ENCODE measurements around the gene CDC42SE2.
"Not testable (repeated sequence)": the region's sequence is repeated elsewhere in the genome, so short reads cannot be mapped to it uniquely, and the experiment has no call there.

The CDC42SE2 gene

DNA sequence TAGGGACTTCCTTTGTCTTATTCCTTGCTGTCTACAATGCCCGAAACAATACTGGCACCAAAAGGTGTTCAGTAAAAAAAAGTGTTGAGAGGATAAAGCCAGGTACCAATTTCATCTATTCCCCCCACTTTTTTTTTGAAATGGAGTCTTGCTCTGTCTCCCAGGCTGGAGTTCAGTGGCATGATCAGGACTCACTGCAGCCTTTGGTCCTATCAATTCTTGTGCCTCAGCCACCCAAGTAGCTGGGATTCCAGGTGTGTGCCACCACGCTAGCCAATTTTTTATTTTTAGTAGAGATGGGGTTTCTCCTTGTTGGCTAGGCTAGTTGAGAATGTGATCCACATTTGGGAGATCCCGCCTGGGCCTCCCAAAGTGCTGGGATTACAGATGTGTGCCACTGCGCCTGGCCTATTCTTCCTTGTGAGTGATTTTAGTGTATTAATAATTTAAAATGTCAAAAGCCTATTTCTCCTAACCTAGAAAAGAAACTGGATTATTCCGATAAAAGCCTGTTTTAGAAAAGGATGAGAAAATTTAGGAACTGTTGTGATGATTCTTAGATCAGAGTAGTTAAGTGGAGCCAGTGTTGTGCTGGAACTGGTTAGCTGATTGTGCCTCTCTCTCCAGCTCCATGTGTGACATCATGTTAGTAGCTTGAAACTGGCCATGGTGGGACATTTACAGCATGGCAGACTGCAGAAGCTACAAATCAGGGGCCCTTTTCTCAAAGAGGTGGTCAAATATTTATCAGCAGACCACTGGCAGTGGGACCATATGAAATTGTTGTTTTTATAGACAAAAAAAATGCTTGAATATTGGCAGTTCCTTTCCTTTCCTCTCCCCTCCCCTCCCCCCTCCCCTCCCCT is 14.3 kb downstream of the CDC42SE2 start:
- no peak for DNase-seq (ENCODE audit: low read depth, low spot score)

DNA sequence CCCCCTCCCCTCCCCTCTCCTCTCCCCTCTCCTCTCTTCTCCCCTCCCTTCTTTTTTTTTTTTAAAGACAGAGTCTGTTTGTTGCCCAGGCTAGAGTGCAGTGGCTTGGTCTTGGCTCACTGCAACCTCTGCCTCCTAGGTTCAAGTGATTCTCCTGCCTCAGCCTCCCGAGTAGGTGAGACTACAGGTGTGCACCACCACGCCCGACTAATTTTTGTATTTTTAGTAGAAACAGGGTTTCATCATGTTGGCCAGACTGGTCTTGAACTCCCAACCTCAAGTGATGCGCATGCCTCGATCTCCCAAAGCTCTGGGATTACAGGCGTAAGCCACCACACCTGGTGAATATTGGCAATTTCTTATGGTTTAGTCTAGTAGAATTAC is 14.9 kb downstream of the CDC42SE2 start:
- DNase-seq (ENCODE audit: low read depth, low spot score) = not testable (repeated sequence)

DNA sequence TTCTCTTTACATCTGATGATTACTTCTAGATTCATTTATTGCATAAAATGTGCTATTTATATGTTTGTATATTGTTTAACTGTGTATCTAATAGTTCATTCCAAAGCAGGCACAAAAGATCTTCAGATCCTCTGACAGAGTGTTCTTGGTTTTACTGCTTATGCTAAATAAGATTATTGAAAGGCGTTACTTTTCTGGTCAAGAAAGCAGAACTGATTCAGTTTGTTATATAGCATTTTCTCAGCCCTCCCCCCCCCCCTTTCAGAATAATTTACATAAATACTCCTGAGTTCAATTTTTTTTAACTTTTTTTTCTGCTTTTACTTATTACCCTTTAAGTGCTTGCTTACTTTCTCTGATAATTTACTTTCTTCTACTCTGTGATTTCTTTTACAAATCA is 15.4 kb downstream of the CDC42SE2 start:
- no peak for DNase-seq (ENCODE audit: low read depth, low spot score)

DNA sequence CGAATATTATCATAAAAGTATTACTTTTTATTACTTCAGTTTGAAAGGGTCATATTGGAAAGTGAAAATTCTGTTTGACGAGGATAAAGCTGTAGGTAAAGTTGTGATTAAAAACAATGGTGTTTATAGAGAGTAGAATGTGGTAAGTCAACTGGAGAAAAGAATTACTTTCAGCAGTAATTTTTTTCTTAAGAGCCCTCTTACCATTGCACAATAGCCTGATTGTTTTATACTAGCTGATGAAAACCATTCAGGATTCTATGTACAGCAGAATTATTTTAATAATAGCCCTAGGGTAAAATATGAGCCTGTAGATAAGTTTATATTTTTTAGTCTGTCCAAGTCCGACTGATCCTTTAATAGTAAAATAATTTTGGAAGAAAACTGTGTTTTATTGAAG is 16.6 kb downstream of the CDC42SE2 start:
- DNase-seq (ENCODE audit: low read depth, low spot score) = no peak

DNA sequence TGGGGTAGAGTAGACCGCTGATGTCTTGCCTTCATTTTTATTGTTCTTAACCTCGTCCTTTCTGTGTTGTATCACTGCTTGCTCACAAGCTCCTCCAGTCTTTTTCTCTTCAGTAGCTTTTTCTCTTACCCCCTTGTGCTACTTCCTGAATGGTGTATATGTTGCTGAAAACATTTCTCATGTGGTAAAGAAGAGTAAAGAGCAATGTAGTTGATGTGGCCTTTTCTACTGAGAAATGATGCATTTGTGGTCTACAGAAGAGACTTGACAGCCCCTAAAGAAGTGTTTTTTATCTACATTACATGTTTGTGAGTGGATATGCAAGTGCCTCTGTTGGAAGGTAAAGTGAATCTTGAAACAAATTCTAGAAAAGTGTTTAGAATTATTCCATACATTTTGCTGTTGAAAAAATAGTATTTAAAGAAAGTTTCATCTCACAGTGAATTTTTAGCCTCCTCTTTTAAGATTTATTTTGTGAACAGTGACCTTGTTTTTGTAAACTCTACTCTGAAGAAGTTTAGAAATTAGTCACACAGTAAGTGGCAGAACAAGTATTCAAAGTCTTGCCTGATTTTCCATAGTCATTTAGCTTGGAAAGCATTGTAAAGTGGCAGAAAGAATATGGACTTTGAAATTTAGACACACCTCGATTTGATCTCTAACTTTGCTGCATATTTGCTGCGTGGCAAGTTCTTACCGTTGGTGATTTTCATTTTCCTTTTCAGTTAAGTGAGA is 17.4 kb downstream of the CDC42SE2 start:
- no peak for DNase-seq (ENCODE audit: low read depth, low spot score)

DNA sequence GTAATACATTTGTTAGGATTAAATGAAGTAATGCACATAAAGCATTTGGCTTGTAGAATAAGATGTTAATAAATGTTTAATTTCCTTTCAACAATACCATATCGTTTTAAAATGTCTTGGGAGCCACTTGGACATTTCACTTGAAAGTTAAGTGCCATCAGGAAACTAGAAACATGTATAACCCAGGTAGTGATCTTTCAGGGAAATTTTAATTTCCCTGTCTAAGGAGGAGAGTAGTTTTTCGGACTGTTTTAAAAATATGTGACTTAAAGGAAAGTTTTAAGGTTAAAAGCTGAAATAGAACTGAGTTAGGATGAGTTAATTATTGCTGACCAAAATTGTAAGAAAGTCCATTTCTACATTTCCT is 18.0 kb downstream of the CDC42SE2 start:
- no peak for DNase-seq (ENCODE audit: low read depth, low spot score)

DNA sequence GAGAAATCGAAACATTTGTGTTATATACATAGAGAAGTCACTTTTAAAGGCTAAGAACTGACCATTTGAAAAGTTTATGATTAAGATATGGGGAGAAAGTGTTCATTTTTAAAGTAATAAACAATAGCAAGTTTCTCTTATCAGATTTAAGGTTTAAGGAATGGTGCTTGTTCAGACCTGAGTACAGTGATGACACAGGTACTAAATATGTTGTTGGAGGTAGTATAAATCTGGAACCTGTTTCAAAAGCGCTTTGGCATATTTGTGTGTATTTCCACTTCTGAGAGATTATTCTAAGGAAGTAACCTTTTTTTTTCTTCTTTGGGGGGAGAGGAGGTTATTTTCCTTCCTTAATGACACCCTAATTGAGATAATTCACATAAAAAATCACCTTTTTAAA is 18.4 kb downstream of the CDC42SE2 start:
- no peak for DNase-seq (ENCODE audit: low read depth, low spot score)

DNA sequence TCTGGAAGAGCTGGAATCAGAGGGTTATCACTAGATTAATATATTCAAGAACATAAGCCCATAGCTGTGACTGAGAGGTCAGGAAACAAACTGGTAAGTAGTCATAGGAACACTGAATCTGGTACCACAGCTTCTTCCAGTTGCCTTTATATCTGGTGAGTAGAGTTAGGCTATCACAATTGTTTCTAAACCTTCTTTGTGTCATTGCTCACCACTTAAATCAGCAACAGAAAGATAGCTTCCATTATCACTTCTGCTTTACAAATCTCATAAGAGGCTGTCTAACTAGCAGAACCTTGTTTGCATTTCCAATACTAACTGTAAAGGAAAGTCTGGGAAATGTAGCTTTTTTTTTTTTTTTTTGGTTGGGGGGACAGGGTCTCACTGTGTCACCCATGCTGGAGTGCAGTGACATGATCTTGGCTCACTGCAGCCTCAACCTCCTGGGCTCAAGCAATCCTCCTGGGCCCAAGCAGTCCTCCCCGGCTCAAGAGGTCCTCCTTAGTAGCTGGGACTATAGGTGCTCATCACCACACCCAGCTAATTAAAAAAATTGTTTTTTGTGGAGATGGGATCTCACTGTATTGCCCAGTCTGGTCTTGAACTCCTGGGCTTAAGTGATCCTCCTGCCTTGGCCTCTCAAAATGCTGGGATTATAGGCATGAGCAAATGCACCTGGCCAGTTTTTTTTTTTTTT is 22.0 kb downstream of the CDC42SE2 start:
- no peak for DNase-seq (ENCODE audit: low read depth, low spot score)

DNA sequence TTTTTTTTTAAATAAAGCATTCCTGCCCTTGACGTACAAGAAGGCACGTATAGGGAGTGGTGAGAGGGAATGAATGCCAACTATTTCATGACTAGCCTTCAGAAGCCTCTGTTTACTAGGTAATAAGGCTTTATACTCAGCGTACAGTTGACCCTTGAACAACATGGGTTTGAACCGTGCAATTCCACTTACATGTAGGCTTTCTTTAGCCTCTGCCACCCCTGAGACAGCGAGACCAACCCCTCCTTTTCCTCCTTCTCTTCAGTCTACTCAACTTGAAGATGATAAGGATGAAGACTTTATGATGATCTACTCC is 22.5 kb downstream of the CDC42SE2 start:
- DNase-seq (ENCODE audit: low read depth, low spot score) = no peak

DNA sequence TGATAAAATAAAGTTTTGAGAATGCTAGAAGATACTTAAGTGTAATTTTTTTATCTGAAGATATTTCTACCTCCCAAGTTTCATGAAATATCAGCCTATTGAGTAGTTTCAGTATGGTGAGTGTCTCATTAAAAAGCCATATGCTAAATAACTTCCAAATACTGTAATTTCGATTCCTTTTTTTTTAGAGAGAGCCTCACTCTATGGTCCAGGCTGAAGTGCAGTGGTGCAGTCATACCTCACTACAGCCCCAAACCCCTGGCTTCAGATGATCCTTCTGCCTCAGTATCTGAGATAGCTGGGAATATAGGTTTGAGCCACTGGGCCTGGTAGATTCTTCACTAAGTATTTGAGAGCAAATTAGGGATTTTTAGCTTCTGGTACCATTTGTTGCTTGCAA is 24.5 kb downstream of the CDC42SE2 start:
- no peak for DNase-seq (ENCODE audit: low read depth, low spot score)

DNA sequence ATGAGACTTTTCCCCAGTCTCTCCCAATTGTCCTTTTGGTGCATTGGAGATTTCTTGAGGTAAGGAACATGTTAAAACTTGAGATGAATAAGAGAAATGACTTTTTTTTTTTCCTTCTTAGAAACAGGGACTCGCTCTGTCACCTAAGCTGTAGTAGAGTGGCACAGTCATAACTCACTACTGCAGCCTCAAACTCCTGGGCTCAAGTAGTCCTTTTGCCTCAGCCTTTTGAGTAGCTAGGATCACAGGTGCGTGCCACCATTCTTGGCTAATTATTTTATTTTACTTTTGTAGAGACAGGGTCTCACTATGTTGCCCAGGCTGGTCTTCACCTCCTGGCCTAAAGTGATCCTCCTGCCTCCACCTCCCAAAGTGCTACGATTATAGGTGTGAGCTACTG is 25.9 kb downstream of the CDC42SE2 start:
- no peak for DNase-seq (ENCODE audit: low read depth, low spot score)

DNA sequence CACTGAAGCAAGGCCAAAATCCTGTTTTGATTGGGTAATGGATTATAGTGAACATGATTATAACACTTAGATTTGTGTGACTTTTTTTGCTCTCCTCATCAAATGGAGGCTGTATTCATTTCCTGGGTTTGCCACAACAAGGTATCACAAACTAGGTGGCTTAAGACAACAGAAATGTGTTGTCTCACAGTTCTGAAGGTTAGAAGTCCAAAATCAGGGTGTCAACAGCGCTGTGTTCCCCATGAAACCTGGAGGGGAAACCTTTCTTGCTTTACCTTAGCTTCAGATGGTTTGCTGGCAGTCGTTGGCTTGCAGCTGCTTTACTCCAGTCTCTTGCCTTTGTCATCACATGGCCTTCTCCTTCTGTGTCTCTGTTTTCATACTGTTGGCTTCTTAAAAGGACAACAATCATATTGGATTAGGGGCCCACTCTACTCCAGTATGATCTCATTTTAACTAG is 32.4 kb downstream of the CDC42SE2 start:
- DNase-seq (ENCODE audit: low read depth, low spot score) = no peak

DNA sequence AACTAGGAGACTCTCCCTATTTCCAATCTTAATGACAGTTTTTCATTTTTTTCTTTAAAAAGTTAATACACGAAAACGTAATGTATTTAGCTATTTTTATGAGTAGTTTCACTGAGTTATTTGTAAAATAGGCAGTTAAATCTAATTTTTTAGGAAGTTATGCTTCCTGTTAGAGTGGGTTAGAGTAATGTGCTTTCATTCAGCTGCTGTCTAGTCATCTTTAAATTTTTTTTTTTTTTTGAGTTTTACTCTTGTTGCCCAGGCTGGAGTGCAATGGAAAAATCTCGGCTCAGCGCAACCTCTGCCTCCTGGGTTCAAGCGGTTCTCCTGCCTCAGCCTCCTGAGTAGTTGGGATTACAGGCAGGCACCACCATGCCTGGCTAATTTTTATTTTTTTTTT is 34.0 kb downstream of the CDC42SE2 start:
- no peak for DNase-seq (ENCODE audit: low read depth, low spot score)

DNA sequence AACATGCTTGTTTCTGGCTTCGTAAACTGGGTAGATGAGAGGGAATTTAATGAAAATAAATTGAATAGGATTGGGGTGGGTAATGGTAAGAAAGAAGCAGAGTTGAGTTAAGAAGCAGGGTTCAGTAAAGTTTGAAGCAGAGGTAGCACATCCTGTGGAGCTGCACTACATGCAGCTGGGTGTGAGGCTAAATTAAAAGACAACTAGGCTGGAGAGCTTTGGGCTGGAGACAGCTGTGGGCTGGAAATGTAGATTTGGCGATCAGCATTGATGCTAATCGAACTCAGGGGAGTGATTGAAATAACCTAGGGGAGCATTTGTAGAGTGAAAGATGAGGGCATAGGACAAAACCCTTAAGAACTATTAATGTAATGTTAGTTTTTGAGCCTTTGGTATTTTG is 35.6 kb downstream of the CDC42SE2 start:
- DNase-seq (ENCODE audit: low read depth, low spot score) = no peak

DNA sequence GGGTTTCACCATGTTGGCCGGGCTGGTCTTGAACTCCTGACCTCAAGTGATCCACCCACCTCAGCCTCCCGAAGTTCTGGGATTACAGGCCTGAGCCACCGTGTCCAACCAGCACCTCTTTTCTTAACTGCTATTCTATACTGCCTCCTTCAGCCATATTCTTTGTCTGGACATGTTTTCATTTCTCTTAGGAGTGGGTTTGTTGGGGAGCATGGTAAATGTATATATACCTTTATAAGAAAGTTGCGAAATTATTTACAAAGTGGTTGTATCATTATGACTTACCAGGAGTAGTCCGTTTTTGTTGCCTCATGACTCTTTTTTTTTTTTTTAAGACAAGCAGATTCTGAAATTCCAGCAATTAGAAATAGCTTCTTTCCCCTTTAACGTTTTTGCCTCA is 38.7 kb downstream of the CDC42SE2 start:
- DNase-seq (ENCODE audit: low read depth, low spot score) = no peak

DNA sequence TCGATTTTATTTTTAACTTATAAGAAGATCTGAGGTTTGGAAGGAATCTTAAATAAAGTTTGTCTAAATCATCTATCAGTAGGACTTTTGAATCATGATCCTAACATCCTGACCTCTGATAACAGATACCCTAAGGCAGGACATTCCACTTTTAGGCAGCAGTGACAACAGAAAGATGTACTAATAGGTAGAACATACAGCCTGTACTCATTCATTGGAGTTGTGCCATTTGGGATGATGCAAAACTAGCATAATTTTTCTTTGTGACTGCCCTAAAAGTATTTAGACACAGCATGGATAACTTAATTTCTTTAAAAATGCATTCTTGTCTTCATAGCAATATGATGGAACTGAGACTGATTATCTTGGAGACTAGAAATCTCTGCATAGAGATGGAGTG is 39.7 kb downstream of the CDC42SE2 start:
- no peak for DNase-seq (ENCODE audit: low read depth, low spot score)

DNA sequence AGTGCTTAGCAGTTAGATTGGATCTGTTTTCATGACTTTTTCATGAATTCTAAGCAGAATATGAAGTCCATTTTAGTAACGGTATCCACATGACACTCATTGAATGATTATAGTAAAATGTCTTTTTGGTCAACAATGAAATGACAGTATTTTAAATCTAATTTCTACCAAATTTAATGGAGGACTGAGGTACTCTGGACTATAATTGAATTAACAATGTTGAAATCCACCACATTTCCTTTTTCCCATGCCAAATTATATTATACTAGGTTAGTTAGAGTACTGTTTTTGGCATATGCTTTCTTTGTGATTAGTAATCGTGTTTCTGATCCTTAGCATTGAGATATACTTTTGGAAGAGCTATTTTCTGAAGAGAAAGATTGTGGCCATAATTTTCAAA is 40.6 kb downstream of the CDC42SE2 start:
- DNase-seq (ENCODE audit: low read depth, low spot score) = no peak

DNA sequence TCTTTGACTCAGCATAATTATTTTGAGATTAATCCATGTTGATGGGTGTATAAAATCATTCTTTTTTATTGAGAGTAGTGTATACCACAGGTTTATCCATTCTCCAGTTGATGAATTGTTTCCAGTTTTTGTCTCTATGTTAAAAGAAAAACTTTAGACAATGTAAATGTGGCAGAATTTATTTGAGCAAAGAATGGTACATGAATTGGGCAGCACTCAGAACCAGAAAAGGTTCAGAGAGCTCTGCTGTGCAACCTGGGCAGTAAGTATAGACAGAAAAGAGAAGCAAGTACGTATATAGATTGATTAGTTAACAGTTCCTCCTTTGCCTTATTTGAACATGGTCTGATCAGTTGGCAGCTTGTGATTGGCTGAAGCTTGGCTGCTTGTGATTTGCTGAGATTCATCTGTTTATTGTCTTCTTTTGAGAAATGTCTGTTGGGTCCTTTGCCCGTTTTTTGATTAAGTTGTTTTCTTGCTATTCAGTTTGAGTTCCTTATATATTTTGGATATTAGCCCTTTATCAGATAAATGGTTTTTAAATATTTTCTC is 41.4 kb downstream of the CDC42SE2 start:
- DNase-seq (ENCODE audit: low read depth, low spot score) = no peak

DNA sequence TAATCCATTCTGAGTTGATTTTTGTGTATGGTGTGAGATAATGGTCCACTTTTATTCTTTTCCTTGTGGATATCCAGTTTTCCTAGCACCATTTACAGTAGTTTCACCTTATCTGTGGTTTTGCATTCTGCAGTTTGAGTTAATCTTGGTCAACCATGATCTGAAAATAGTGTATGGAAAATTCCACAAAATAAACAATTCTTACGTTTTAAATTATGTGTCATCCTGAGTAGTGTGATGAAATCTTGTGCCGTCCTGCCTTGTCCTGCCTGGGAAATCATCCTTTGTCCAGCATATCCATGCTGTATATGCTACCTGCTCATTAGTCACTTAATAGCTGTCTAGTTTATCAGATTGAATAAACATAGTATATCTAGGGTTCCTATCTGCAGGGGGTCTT is 42.1 kb downstream of the CDC42SE2 start:
- DNase-seq (ENCODE audit: low read depth, low spot score) = no peak

DNA sequence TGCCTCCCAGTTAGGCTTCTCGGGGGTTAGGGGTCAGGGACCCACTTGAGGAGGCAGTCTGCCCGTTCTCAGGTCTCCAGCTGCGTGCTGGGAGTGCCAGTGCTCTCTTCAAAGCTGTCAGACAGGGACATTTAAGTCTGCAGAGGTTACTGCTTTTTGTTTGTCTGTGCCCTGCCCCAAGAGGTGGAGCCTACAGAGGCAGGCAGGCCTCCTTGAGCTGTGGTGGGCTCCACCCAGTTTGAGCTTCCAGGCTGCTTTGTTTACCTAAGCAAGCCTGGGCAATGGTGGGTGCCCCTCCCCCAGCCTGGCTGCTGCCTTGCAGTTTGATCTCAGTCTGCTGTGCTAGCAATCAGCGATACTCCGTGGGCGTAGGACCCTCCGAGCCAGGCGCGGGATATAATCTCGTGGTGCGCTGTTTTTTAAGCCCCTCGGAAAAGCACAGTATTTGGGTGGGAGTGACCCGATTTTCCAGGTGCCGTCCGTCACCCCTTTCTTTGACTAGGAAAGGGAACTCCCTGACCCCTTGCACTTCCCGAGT is 48.5 kb downstream of the CDC42SE2 start:
- DNase-seq (ENCODE audit: low read depth, low spot score) = not testable (repeated sequence)

DNA sequence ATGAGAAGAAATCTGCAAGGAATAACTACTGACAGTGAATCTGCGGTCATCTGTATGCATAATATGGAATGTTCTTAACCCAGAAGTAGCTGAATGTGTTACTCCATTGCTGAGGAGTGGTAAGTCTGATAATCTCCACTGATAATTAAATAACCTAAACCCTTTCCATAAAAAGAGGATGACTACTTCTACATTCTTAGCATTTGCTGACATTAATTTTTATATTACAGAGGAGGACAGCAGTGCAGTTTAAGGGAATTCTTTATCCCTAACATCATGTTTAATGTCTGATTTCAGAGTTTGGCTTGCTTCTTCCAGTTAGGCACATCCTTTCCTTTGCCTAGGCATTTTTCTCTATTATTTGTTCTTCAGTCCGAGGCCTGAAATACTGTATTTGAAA is 52.2 kb downstream of the CDC42SE2 start:
- DNase-seq (ENCODE audit: low read depth, low spot score) = no peak

DNA sequence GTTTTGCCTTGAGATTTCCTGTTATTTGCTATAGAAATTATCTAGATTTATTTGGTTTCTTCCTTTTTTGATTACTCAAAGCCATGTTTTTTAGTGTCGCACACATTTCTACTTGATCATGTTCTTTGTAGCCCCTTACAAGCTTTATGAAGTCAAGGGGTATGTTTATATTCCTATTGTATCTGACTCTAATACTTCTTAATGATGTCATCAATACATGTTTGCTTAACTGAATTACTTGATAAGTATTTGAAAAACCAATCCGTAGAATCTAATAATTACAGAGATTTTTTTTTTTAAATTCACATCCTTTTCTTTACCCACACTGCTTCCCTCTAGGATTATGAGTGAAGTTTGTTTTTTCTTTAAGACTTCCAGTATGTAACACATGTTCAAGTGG is 53.0 kb downstream of the CDC42SE2 start:
- no peak for DNase-seq (ENCODE audit: low read depth, low spot score)

All from activated CD4-positive, CD25-positive, alpha-beta regulatory T cell treated with anti-CD3 and anti-CD28 coated beads, Interleukin-2, amount 50 U/mL, for 16 hours (primary cell).